HG02852 (cell line): Measurements from ENCODE around the gene POLR2C.
A peak's percentile ranks its signal among the peaks of the same experiment; 100 is the strongest.
"Not testable (repeated sequence)": the region's sequence is repeated elsewhere in the genome, so short reads cannot be mapped to it uniquely, and the experiment has no call there.

Source experiments
- ATAC-seq: cut with Tn5 transposase; IDR thresholded peaks from one replicate; pipeline ENCODE4 v1.9.1; 2021; ENCODE audit warnings: mild to moderate bottlenecking, moderate library complexity; ENCODE audit not compliant: unreplicated experiment

The POLR2C gene

GRCh38 chr16:57462209-57462977 is at the start of gene POLR2C:
POLR2C (plus strand) TSS chr16:57462679; CDS start chr16:57462725, 46 bp downstream.
- ATAC-seq, result peak; percentile 92

DNA sequence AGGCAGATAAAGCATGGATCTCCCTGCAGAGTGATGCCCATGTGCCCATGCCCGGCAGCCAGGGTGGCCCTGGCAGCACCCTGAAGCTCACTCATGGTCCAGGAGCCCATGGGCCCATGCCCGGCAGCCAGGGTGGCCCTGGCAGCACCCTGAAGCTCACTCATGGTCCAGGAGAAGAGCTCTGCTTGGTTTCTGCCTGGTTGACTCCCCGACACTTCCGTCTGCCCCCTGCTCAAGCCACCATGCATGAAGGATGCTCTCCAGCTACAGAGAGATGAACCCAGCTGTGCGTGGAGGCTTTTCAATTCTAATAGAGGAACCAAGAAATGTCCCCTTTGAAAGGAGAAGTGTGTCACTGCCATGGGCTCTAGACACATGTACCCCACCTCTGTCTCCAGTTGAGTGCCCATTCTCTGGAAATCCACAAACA is 49.2 kb upstream of the POLR2C start:
- peak; percentile 68 for ATAC-seq

DNA sequence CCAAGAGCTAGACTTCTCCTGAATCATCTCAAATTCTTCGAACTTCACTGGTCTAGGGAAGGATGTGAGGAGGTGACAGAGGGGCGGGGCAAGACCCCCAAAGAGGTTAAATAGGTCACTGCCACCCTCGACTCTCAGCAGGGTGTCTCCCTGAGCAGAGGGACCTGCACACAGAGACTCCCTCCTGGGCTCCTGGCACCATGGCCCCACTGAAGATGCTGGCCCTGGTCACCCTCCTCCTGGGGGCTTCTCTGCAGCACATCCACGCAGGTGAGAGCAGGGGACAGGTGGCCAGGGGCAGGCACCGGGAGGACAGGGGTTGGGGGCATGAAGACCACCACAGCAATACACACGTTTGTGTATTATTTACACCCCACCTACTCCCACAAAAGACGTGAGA is 48.7 kb upstream of the POLR2C start:
- ATAC-seq, result no peak

- no peak for ATAC-seq
Observed at GRCh38 chr16:57416084-57416483, 46.4 kb upstream of the POLR2C start.

- ATAC-seq, result no peak
Observed at GRCh38 chr16:57419506-57419905, 43.0 kb upstream of the POLR2C start.

GRCh38 chr16:57422026-57422944 is 40.2 kb upstream of the POLR2C start:
- no peak for ATAC-seq

DNA sequence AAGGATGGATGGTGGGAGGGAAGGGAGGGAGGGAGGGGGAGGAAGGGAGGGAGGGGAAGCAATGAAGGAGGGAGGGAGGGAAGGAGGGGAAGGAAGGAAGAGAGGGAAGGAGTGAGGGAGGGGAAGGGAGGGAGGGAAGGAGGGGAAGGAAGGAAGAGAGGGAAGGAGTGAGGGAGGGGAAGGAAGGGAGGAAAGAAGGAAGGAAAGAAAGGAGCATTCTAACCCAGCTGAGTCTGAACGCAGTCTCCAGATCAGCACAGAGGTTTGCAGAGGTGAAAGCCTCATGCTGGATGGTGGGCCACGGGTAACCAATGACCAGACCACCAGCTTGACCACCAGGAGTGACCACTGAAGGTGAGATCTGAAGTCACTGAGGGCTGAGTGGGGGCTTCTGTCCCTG is 39.3 kb upstream of the POLR2C start:
- ATAC-seq, result no peak

- ATAC-seq, result no peak
Observed at GRCh38 chr16:57424583-57424982, 37.9 kb upstream of the POLR2C start.

- no peak for ATAC-seq
Observed at GRCh38 chr16:57426356-57426755, 36.1 kb upstream of the POLR2C start.

DNA sequence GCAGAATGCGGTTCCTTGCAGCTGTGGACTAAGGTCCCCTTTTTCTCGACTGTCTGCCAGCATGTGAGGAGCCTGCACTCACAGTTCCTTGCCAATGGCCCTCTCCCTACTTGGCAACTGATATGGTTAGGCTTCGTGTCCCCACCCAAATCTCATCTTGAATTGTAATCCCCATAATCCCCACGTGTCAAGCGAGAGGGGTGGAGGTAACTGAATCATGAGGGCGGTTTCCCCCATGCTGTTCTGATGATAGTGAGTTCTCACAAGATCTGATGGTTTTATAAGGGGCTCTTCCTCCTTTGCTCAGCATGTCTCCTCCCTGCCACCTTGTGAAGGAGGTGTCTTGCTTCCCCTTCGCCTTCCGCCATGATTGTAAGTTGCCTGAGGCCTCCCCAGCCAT is 35.2 kb upstream of the POLR2C start:
- no peak for ATAC-seq

DNA sequence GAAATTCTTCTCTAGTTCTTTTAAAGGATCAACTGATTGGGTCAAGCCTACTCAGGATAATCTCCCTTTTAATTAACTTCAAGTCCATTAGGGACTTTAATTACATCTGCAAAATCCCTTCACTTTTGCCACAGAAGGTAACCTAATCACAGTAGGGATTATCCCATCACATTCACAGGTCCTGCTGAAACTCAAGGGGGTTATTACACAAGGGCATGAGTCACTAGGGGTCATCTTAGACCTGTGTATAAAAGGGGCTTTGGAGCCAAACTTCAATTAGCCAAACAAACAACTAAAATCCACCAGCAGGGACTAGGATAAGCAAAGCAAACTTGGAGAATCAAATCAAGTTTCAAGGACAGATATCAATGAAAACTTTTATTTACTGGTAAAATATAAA is 34.7 kb upstream of the POLR2C start:
- ATAC-seq, result no peak

GRCh38 chr16:57430955-57431354 is 31.5 kb upstream of the POLR2C start:
- ATAC-seq, result no peak

DNA sequence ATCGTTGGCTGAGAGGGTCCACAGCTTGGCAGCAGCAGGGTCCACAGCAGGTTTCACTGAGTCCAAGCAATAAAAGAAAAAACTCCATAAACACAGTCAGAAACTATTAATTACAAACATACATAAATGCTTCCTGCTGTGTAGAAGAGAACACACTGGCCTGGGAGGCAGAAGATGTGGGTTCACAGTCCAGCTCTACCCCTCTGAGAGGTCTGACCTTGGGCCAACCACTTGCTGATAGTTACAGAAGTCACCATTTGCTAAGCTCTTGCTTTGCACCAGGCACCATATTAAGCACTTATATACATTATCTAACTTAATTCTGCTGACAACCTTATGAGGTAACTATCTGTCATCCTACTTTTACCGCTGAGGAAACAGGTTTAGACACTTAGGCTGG is 30.0 kb upstream of the POLR2C start:
- ATAC-seq, result no peak

DNA sequence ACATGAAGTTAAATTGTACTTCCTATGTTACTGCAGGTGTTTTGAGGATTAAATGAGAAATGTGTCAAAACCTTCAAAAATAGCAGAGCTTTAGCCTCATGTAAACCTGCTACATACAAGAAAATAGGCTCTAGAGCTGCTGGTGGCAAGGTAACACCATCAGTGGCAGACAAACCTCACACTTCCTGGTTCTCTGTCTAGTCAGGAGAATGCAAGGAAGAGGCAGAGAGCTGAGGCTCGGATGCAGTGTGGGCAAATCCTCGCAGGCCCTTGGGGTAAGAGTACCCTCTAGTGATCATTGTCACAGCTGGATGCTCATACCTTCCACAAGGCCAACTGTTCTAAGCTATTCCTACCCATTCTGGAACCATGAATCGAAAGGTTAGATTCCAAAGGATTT is 29.5 kb upstream of the POLR2C start:
- ATAC-seq, result no peak

DNA sequence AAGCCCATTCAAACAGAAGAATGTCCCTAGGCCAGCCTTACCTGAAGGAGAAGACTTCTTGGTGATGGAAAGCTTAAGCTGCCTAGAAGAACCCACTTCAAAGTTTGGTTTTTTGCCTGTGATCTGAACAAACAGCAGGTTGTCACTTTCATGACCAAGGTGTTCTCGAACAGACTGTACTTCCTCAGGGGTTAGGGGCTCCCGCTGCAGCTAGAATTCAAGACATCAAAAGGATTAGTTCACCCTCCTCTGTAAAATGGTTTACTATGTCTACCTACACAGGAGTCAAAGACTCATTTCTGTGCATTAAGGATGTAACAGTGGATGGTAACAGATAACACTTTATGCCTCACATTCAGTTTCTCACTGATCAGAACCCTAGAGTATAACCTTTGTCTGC is 28.5 kb upstream of the POLR2C start:
- no peak for ATAC-seq

DNA sequence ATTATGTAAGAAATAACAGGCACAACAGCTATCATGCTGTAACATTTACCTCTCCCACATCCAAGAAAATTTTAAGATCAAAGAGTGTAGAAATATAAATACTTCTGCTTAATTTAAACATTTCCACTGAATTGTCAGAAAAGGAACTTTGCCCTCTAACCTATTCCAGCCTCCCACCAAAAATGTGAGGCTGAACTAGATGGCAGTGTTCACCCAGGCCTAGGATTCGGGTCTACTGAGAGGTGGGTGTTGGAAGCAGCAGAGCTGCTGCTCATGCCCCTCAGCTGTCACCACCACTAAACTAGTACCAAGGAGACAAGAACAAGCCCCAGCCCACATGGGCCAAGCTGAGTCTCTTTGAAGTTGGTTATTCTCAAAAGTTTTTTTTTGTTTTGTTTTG is 26.6 kb upstream of the POLR2C start:
- ATAC-seq, result no peak

DNA sequence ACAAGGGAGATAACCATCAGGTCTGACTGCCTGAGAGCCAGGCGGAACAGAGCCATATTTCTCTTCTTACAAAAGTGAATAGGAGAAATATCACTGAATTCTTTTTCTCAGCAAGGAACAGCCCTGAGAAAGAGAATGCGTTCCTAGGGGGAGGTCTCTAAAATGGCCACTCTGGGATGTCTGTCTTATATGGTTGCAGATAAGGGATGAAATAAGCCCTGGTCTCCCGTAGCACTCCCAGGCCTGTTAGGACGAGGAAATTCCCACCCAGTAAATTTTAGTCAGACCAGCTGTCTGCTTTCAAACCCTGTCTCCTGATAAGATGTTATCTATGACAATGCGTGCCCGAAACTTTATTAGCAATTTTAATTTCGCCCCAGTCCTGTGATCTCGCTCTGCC is 22.5 kb upstream of the POLR2C start:
- not testable (repeated sequence) for ATAC-seq

GRCh38 chr16:57440551-57440950 is 21.9 kb upstream of the POLR2C start:
- ATAC-seq, result not testable (repeated sequence)

GRCh38 chr16:57444711-57445110 is 17.8 kb upstream of the POLR2C start:
- no peak for ATAC-seq

DNA sequence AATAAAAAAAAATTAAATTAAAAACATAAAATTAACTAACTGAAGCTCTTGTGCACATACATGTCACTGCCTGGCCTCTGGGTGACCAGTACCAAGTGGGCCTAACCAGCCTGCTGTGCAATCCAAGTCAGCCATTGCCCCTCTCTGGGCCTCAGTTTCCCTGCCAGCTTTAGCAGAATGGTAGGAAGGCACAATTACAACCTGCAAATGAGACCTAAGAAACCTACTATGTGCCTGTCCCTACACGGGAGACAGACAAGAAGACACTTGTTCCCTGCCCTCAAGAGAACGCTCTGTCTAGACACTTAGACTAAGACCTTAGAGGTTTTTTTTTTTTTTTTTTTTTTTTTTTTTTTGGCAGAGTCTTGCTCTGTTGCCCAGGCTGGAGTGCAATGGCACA is 17.0 kb upstream of the POLR2C start:
- no peak for ATAC-seq

DNA sequence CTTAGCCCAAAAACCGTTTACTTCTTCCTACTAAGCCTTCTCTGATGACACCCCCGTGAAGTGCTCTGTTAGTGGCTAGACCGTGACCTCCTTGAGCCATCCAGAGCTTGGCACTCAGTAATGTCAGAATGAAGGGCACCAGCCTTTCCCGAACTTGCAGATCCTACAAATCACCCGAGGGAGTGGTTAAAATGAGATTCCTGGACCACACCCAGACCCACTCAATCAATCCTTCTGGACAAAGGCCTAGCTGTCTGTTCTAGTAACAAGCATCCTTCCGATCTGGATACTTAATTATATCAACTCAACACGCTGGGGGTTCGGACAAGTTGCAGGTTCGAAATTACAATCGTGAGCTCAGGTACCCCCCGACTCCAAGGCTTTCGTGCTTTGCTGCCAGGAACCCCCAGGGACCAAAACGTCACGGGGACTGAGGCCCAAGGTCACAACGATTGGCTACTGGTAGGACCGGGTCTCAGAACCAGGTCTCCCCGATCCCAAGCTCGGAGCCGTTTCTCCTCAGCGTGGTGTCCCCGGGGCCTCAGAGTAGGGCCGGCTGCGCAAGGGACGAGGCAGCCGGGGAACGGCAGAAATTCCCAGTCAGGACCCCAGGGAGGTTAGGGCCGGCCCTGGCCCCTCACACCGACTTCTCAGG is 15.8 kb upstream of the POLR2C start:
- ATAC-seq, result peak; percentile 27
